Right atrium auricular region (tissue), 2 donors: ENCODE results near the gene TPM3. TPM values are rescaled to one million over a fixed set of nuclear protein-coding genes. Genes with fewer than 3 reads are reported as not detected.

ENCODE experiments used
- DNase-seq: peaks from one replicate; pipeline ENCODE4 v3.0.0-alpha.2; 2019; ENCODE audit warnings: low spot score
- H3K27ac ChIP-seq, 2 donors: fragments of 200-600 bp; sonication (generic); 1 replicate in 1 of 2; 2 replicates in 1 of 2; pipeline ENCODE4 v1.5.1; 2016 to 2019
- H3K27me3 ChIP-seq, 2 donors: fragments of 200-600 bp; sonication (generic); one replicate each; pipeline versions ENCODE4 v1.5.1 to v1.6.0; 2017 to 2019
- H3K36me3 ChIP-seq: fragments of 200-600 bp; sonication (generic); one replicate; pipeline ENCODE4 v1.5.1; 2016
- H3K4me1 ChIP-seq, 2 donors: fragments of 200-600 bp; sonication (generic); one replicate each; pipeline versions ENCODE4 v1.5.1 to v1.6.0; 2017 to 2019
- H3K4me3 ChIP-seq, 2 donors: fragments of 200-600 bp; sonication (generic); 1 replicate in 1 of 2; 2 replicates in 1 of 2; pipeline ENCODE4 v1.5.1; 2017 to 2019; ENCODE audit warnings: mild to moderate bottlenecking in 1 of 2, moderate library complexity in 1 of 2
- H3K9me3 ChIP-seq, 2 donors: fragments of 200-600 bp; sonication (generic); one replicate each; pipeline ENCODE4 v1.5.1; 2019
- total RNA-seq, 2 donors: library from RNA; depleted of rRNA; stranded (reverse); fragments of >200 nt; gene quantifications; one replicate each; pipeline ENCODE4 v1.1.0, GENCODE V29; 2016
- TF ChIP-seq, protein P1 (sequence below), 2 donors: fragments of 200-600 bp; sonication (generic); IDR thresholded peaks; one replicate each; pipeline ENCODE4 v1.5.1; 2019; ENCODE audit warnings: antibody characterized with exemption in 2 of 2

Gene TPM3
- total RNA-seq, 2 donors from 2014 or later = 469 to 975 TPM

DNA sequence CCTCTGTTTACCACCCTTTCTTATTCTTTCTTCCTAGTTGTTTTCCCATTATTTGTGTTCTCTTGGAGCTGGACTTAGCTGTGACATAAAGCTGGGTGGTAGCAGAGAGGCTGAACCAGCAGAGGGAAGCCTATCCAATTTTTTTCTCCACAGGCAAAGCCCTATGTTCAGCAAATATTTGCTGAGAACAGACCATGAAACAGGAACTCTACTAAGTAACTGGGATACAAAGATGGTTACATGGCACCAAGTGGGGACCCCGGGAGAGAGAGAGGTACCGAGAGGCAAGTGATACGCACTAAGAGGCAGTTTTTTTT, 7.6 kb upstream of the TPM3 start:
- H3K27me3 ChIP-seq = no peaks in the 10 kb centered on the region
- no peaks in the 10 kb centered on the region for H3K9me3 ChIP-seq
- no peak for DNase-seq
- no peak overlapping the region for H3K4me3 ChIP-seq
- H3K4me1 ChIP-seq = peaks cover 0 to 7% of the 10 kb centered on the region in 2 donors
- no peaks in the 10 kb centered on the region for H3K36me3 ChIP-seq
- peak overlapping the region in 1 of 2 donors; percentile 36 for H3K27ac ChIP-seq
- TF ChIP-seq, protein P1, sequence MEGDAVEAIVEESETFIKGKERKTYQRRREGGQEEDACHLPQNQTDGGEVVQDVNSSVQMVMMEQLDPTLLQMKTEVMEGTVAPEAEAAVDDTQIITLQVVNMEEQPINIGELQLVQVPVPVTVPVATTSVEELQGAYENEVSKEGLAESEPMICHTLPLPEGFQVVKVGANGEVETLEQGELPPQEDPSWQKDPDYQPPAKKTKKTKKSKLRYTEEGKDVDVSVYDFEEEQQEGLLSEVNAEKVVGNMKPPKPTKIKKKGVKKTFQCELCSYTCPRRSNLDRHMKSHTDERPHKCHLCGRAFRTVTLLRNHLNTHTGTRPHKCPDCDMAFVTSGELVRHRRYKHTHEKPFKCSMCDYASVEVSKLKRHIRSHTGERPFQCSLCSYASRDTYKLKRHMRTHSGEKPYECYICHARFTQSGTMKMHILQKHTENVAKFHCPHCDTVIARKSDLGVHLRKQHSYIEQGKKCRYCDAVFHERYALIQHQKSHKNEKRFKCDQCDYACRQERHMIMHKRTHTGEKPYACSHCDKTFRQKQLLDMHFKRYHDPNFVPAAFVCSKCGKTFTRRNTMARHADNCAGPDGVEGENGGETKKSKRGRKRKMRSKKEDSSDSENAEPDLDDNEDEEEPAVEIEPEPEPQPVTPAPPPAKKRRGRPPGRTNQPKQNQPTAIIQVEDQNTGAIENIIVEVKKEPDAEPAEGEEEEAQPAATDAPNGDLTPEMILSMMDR (IDR thresholded peaks at IDR 0.05) = no peak

DNA sequence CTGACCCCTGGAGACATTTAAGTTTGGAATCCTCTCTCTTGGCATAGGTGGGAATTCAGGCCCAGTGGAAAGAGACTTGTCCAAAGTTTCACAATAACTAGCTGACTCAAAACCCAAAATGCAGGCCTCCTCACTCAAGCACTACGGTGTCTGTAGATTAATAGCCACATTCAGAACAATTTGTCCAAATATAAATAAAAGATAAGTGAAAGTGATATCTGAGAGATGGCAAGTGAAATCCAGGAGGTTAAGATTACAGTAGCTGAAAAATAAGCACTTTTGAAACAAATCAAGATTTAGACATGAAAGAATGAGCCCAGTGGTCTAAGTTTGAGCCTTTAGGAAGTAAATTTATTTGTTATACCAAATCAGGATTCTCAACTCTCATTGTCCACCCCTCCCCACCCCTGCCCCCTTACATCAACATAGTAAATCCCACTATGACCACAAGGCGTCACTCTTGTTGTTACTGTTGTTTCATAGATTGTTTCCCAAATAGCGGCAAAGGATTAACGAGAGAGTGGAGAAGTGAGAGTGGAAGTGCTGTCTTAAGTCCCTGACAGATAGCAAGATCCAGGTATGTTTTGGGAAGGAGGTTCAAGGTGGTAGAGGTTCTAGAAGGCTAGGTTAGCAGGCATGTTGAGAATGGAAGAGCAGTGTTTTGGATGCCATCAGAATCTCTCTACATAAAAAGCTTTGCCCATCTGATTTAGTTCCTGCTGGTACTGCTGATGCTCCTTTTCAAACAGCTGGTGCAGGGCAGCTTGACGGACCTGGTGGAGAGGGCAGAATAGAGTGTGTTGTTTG, 7.1 kb upstream of the TPM3 start:
- Histone ChIP-seq H3K27me3 (no peaks in the 10 kb centered on the region), H3K4me1 (peaks cover 0 to 7% of the 10 kb centered on the region in 2 donors), H3K27ac (peak overlapping the region in 1 of 2 donors; percentile 36), H3K9me3 (no peaks in the 10 kb centered on the region), H3K36me3 (no peaks in the 10 kb centered on the region), H3K4me3 (no peak overlapping the region)
- TF ChIP-seq, protein P1 (IDR thresholded peaks at IDR 0.05) = peak; percentile 48 to 72
- no peak for DNase-seq

DNA sequence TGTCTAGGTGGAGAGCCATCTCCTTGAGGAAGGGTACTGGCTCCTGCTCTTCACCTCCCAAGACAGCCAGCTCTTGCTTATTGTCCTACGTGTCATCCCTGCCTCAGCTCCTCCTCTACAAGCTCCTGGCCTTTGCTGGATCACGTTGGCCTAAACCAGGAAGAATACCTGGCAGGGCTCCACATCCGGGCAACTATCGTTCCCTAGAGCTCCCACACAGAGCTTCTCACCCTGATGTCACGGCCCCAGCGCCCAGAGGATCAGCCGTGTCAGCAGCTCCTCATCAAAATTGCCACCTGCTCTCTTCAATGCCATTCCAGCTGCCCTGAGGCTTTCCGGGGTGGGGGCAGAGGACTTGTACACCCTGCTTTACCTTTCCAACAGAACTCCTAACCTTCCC, 1.9 kb upstream of the TPM3 start:
- H3K4me3 ChIP-seq = no peak overlapping the region
- no peaks in the 10 kb centered on the region for H3K9me3 ChIP-seq
- TF ChIP-seq, protein P1 (IDR thresholded peaks at IDR 0.05) = no peak
- peaks cover 12% of the 10 kb centered on the region for H3K36me3 ChIP-seq
- H3K27ac ChIP-seq = peak overlapping the region; percentile 51 to 90
- H3K4me1 ChIP-seq = peaks cover 0 to 17% of the 10 kb centered on the region in 2 donors
- DNase-seq = no peak
- H3K27me3 ChIP-seq = no peaks in the 10 kb centered on the region

DNA sequence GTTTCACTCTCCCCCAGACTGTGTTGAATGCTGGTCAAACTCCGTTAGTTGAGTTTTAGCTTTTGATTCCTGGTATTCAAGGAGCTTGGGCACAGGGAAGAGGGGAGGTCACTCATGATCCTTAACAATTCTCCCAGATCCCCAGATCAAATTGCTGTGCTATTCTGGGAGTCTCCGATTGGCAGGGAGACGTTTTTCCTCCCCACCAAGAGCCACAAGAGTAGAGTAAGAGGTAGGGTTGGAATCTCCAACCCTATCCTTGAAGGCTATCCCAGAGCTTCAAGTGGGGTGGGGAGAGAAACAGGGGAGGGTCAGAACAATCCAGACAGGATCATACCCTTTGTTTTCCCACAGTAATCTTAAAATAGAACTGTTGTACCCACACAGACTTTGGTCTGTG, 576 bp upstream of the TPM3 start:
- no peak for DNase-seq
- H3K27ac ChIP-seq = peak overlapping the region; percentile 51 to 90
- peaks cover 20% of the 10 kb centered on the region for H3K36me3 ChIP-seq
- peaks cover 0 to 23% of the 10 kb centered on the region in 2 donors for H3K4me1 ChIP-seq
- H3K9me3 ChIP-seq = no peaks in the 10 kb centered on the region
- H3K27me3 ChIP-seq = no peaks in the 10 kb centered on the region
- no peak overlapping the region for H3K4me3 ChIP-seq
- TF ChIP-seq, protein P1 (IDR thresholded peaks at IDR 0.05) = no peak

DNA sequence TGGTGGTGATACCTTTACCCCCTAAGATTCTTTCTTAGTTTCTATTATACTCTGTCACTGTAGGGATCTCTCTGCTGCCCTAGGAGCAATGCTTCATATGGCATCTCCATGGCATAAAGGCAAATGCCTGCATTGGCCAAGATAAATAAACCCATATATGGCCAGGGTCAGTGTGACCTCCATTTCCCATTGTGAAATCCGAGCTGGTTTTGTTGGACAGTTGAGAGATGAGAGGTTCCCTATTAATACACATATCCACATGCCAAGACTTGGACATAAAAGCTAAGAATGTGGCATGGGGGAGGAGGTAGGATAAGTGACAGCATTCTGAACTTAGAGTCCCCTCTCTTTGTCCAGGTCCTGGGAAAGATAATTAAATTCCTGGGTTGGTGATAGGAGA, 1.4 kb downstream of the TPM3 start:
- Histone ChIP-seq H3K4me3 (peak overlapping the region; percentile 37 to 58), H3K27ac (peak overlapping the region; percentile 68 to 90), H3K27me3 (no peaks in the 10 kb centered on the region), H3K4me1 (peaks cover 0 to 23% of the 10 kb centered on the region in 2 donors), H3K36me3 (peaks cover 33% of the 10 kb centered on the region), H3K9me3 (no peaks in the 10 kb centered on the region)
- TF ChIP-seq, protein P1 (IDR thresholded peaks at IDR 0.05) = no peak
- no peak for DNase-seq
